PC-9 (cell line): ENCODE measurements around the gene DSCAM. TPM values are rescaled to one million over a fixed set of nuclear protein-coding genes. Genes with fewer than 3 reads are reported as not detected.

Experiments
- BruUV-seq: library from RNA; stranded (reverse); fragments of 400-500 nt; replicated peaks from 2 replicates; lab custom pipeline; 2021; lab: Mats Ljungman, UMichigan
- CTCF ChIA-PET: fragments of 300-600 bp; sonication (Branson Sonifier 250); formaldehyde crosslinking; loops from one replicate; lab custom pipeline; 2022; ENCODE audit warnings: antibody characterized with exemption; lab: Charles Lee
- POLR2A ChIA-PET: fragments of 300-600 bp; sonication (Branson Sonifier 250); formaldehyde crosslinking; loops from one replicate; lab custom pipeline; 2022; ENCODE audit warnings: antibody characterized with exemption; ENCODE audit not compliant: unreplicated experiment; lab: Charles Lee
- DNase-seq, 2 experiments: peaks; one replicate each; pipeline versions ENCODE4 v3.0.0 to v3.0.0-alpha.2; 2015 to 2022; ENCODE audit warnings: mixed read lengths in 1 of 2
- H2AFZ ChIP-seq: fragments of 200-600 bp; sonication (generic); 2 replicates; pipeline ENCODE4 v1.8.1; 2017; ENCODE audit warnings: antibody characterized with exemption
- H3F3A ChIP-seq: fragments of 200-600 bp; sonication (generic); 2 replicates; pipeline ENCODE4 v1.8.1; 2017; ENCODE audit warnings: antibody characterized with exemption, mild to moderate bottlenecking, low read depth; ENCODE audit not compliant: insufficient read depth
- H3K27ac ChIP-seq: fragments of 200-600 bp; sonication (generic); 2 replicates; pipeline ENCODE4 v1.6.1; 2016; ENCODE audit warnings: mixed run types
- H3K27me3 ChIP-seq: fragments of 200-600 bp; sonication (generic); 2 replicates; pipeline ENCODE4 v1.6.1; 2016; ENCODE audit warnings: low read depth, mixed run types; ENCODE audit not compliant: insufficient read depth
- H3K36me3 ChIP-seq: fragments of 200-600 bp; sonication (generic); 2 replicates; pipeline ENCODE4 v1.6.1; 2016; ENCODE audit warnings: low read depth, mixed run types
- H3K4me1 ChIP-seq: fragments of 200-600 bp; sonication (generic); replicated peaks from 2 replicates; pipeline ENCODE4 v1.6.1; 2016; ENCODE audit warnings: mixed run types; ENCODE audit not compliant: insufficient read depth
- H3K4me2 ChIP-seq: fragments of 200-600 bp; sonication (generic); 2 replicates; pipeline ENCODE4 v1.6.1; 2017; ENCODE audit warnings: mixed run types
- H3K4me3 ChIP-seq: fragments of 200-600 bp; sonication (generic); 2 replicates; pipeline ENCODE4 v1.6.1; 2016; ENCODE audit warnings: mixed run types
- H3K79me2 ChIP-seq: fragments of 200-600 bp; sonication (generic); 2 replicates; pipeline ENCODE4 v1.6.1; 2017; ENCODE audit warnings: low read depth, mixed run types
- H3K9me2 ChIP-seq: fragments of 200-600 bp; sonication (generic); 2 replicates; pipeline ENCODE4 v1.8.1; 2017; ENCODE audit warnings: mild to moderate bottlenecking; ENCODE audit not compliant: insufficient read depth
- H3K9me3 ChIP-seq: fragments of 200-600 bp; sonication (generic); 2 replicates; pipeline ENCODE4 v1.8.1; 2016; ENCODE audit warnings: low read depth; ENCODE audit not compliant: insufficient read depth
- H4K20me1 ChIP-seq: fragments of 200-600 bp; sonication (generic); 2 replicates; pipeline ENCODE4 v1.8.1; 2017; ENCODE audit not compliant: insufficient read depth
- EZH2 ChIP-seq: fragments of 200-600 bp; sonication (generic); IDR thresholded peaks from 2 replicates; pipeline ENCODE4 v1.8.0; 2017; ENCODE audit warnings: antibody characterized with exemption, low read depth
- intact Hi-C: fragments of 100-400 bp; cut with micrococcal nuclease; formaldehyde crosslinking; loops from one replicate; pipeline ENCODE4 v1.10.0; 2022; ENCODE audit not compliant: unreplicated experiment
- total RNA-seq: library from RNA; stranded (reverse); gene quantifications from 2 replicates; pipeline ENCODE4 v1.2.3, GENCODE V29; 2021
- TF ChIP-seq, protein P1 (sequence below): fragments of 200-600 bp; sonication (generic); conservative IDR thresholded peaks from 2 replicates; pipeline ENCODE4 v1.6.1; 2017; ENCODE audit warnings: mixed run types, antibody characterized with exemption, mild to moderate bottlenecking, moderate library complexity

The DSCAM gene
- total RNA-seq, 1 experiment from 2014 or later: not detected

DNA sequence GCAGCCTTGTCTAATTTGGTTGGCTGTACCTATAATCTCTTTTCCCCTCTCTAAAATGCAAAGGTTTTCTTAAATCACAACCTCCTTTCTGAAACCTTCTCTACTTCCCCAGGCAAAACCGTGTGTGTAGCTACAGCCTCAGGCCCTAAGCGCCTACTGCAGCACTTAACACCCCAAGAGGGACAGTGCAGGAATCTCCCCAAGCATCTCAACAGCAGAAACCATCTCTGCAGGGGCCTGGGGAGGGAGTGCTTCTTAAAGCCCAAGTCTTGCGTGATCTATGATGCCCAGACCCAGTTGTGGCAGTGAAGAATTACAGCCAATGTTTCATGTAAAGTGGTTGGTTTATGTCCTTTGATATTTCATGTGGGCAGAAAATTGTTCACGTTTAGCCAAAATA is 159.3 kb downstream of the DSCAM start:
- Histone ChIP-seq H3K4me2 (no peak overlapping the region), H3K27ac (no peak overlapping the region), H4K20me1 (no peaks in the 10 kb centered on the region), H3F3A (no peaks in the 10 kb centered on the region), H3K4me1 (no peaks in the 10 kb centered on the region), H3K36me3 (no peaks in the 10 kb centered on the region), H3K9me2 (no peaks in the 10 kb centered on the region), H3K27me3 (peaks cover 6% of the 10 kb centered on the region; the same call in 1 of the 2 replicates), H3K4me3 (no peak overlapping the region), H3K9me3 (no peaks in the 10 kb centered on the region), H3K79me2 (no peaks in the 10 kb centered on the region), H2AFZ (no peak overlapping the region)
- ChIA-PET CTCF (no interaction called here), POLR2A (no interaction called here)
- TF ChIP-seq, protein P1, sequence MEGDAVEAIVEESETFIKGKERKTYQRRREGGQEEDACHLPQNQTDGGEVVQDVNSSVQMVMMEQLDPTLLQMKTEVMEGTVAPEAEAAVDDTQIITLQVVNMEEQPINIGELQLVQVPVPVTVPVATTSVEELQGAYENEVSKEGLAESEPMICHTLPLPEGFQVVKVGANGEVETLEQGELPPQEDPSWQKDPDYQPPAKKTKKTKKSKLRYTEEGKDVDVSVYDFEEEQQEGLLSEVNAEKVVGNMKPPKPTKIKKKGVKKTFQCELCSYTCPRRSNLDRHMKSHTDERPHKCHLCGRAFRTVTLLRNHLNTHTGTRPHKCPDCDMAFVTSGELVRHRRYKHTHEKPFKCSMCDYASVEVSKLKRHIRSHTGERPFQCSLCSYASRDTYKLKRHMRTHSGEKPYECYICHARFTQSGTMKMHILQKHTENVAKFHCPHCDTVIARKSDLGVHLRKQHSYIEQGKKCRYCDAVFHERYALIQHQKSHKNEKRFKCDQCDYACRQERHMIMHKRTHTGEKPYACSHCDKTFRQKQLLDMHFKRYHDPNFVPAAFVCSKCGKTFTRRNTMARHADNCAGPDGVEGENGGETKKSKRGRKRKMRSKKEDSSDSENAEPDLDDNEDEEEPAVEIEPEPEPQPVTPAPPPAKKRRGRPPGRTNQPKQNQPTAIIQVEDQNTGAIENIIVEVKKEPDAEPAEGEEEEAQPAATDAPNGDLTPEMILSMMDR: no peak
- no peak for TF ChIP-seq EZH2
- DNase-seq: no peak
- no TSS peak for BruUV-seq
- intact Hi-C loops: no loop called here

DNA sequence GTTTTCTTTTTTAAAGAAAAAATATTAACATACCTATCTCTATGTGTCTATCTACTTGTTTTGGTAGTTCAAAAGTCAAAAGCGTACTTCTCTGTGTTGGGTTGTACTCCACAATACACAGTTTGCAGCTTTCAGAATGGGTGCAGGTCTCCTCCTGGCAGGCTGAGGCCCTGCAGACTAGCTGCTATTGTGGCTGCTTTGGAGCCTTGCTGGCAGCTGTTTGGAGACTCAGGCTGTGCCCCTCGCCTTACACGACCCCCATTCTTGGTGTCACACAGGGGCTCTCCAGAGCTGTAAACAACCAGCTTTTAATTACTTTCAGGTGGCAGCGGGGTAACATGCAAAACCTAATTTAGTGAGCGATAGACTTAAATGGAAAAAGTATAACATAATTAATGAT is 160.4 kb downstream of the DSCAM start:
- Histone ChIP-seq H3F3A (no peaks in the 10 kb centered on the region), H3K9me3 (no peaks in the 10 kb centered on the region), H3K36me3 (no peaks in the 10 kb centered on the region), H3K4me2 (no peak overlapping the region), H2AFZ (no peak overlapping the region), H3K4me3 (no peak overlapping the region), H4K20me1 (no peaks in the 10 kb centered on the region), H3K79me2 (no peaks in the 10 kb centered on the region), H3K4me1 (no peaks in the 10 kb centered on the region), H3K27ac (no peak overlapping the region), H3K9me2 (no peaks in the 10 kb centered on the region), H3K27me3 (peaks cover 6% of the 10 kb centered on the region; the same call in 1 of the 2 replicates)
- BruUV-seq: no TSS peak
- no peak for DNase-seq
- ChIA-PET CTCF (no interaction called here), POLR2A (no interaction called here)
- intact Hi-C loops: no loop called here
- TF ChIP-seq, protein P1: no peak
- TF ChIP-seq EZH2: no peak

DNA sequence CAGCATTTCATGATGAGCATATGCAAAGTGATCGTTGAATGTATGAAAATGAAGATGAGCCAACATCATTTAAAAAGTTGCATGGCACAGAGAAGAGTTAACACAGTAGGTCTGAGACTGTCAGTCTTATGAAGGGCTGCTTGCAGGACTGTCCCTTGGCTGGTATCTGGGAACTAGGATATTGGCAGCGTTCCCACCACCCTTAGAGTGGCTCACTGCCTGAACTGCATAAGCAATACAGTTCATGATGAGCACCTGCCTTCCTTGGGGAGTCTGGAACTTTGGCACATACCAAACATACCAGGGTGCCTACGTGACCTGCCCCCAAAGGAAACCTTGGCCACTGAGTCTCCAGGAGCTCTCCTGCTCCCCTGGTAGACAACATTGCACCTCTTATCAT is 161.8 kb downstream of the DSCAM start:
- Histone ChIP-seq H3K9me3 (no peaks in the 10 kb centered on the region), H3K79me2 (no peaks in the 10 kb centered on the region), H3K27ac (no peak overlapping the region), H3K27me3 (peaks cover 6% of the 10 kb centered on the region; the same call in 1 of the 2 replicates), H3K9me2 (no peaks in the 10 kb centered on the region), H2AFZ (no peak overlapping the region), H3F3A (no peaks in the 10 kb centered on the region), H3K4me1 (no peaks in the 10 kb centered on the region), H3K4me2 (no peak overlapping the region), H3K36me3 (no peaks in the 10 kb centered on the region), H3K4me3 (no peak overlapping the region), H4K20me1 (no peaks in the 10 kb centered on the region)
- TF ChIP-seq, protein P1: no peak
- TF ChIP-seq EZH2: no peak
- no peak for DNase-seq
- BruUV-seq: no TSS peak
- intact Hi-C loops: no loop called here
- POLR2A ChIA-PET: no interaction called here
- CTCF ChIA-PET: no interaction called here
